Transverse colon (tissue), 4 donors: Measurements from ENCODE around the gene VASP.

Experiments
- CTCF ChIP-seq, 5 experiments: fragments of 200-600 bp in 3 of 5; fragments of 450-650 bp in 2 of 5; sonication (generic) in 3 of 5; IDR thresholded peaks; 1 replicate in 2 of 5; 2 replicates in 3 of 5; pipeline ENCODE4 v1.5.1; 2016 to 2017; ENCODE audit warnings: antibody characterized with exemption in 5 of 5, inconsistent platforms in 3 of 5, mild to moderate bottlenecking in 2 of 5, moderate library complexity in 1 of 5
- EP300 ChIP-seq: sonication (generic); formaldehyde crosslinking; IDR thresholded peaks from one replicate; pipeline ENCODE4 v1.6.1; 2017; ENCODE audit warnings: antibody characterized with exemption, low read depth
- POLR2A ChIP-seq: fragments of 450-650 bp; IDR thresholded peaks from one replicate; pipeline ENCODE4 v1.6.1; 2016; ENCODE audit warnings: antibody characterized with exemption, mild to moderate bottlenecking, moderate library complexity
- POLR2AphosphoS5 ChIP-seq, 3 donors: sonication (generic); formaldehyde crosslinking; IDR thresholded peaks; one replicate each; pipeline ENCODE4 v1.6.1; 2016; ENCODE audit warnings: antibody characterized with exemption in 3 of 3

GRCh38 chr19:45492137-45492626, 15.1 kb upstream of the VASP start:
- TF ChIP-seq POLR2A (no peak), CTCF (IDR thresholded peaks at IDR 0.05) (no peak), POLR2AphosphoS5 (IDR thresholded peaks at IDR 0.05) (no peak), EP300 (no peak)
